ENCODE data around the gene MTMR2. TPM values are rescaled to one million over a fixed set of nuclear protein-coding genes. Genes with fewer than 3 reads are reported as not detected.
"Not testable (repeated sequence)": the region's sequence is repeated elsewhere in the genome, so short reads cannot be mapped to it uniquely, and the experiment has no call there.

The MTMR2 gene
- total and polyA plus RNA-seq, 2 experiments from 2014 or later: 26.6 to 52.6 TPM

- not testable (repeated sequence) for H3K4me1 ChIP-seq (ENCODE audit: insufficient read depth); H3K9me2 ChIP-seq (ENCODE audit: insufficient read depth); H3K4me3 Mint-ChIP-seq; H3K79me2 ChIP-seq (replicated peaks; ENCODE audit: insufficient read depth); H3K36me3 Mint-ChIP-seq (ENCODE audit: low read depth); ATAC-seq; H2AFZ ChIP-seq; H3K27ac Mint-ChIP-seq; H3K4me1 Mint-ChIP-seq; H3K36me3 ChIP-seq (ENCODE audit: insufficient read depth); DNase-seq (ENCODE audit: low spot score); H3F3A ChIP-seq (replicated peaks; ENCODE audit: low read depth); H3K4me2 ChIP-seq; H3K27ac ChIP-seq (ENCODE audit: low read depth); H3K4me3 ChIP-seq; H3K27me3 ChIP-seq (ENCODE audit: insufficient read depth); H3K27me3 Mint-ChIP-seq (ENCODE audit: insufficient read depth, low read depth, poor library complexity); H4K20me1 ChIP-seq (replicated peaks; ENCODE audit: insufficient read depth)
- peaks cover 11% of the 10 kb centered on the region for H3K9me3 Mint-ChIP-seq
These were observed 53.0 kb downstream of the MTMR2 start for GRCh38 chr11:95870877-95871276.

- Histone ChIP-seq H3F3A (replicated peaks; ENCODE audit: low read depth) (no peaks in the 10 kb centered on the region), H3K4me3 (no peak overlapping the region), H2AFZ (no peak overlapping the region), H4K20me1 (replicated peaks; ENCODE audit: insufficient read depth) (no peaks in the 10 kb centered on the region; the same call in 1 of the 2 replicates), H3K27me3 (ENCODE audit: insufficient read depth) (no peaks in the 10 kb centered on the region), H3K27ac (ENCODE audit: low read depth) (no peak overlapping the region), H3K4me2 (no peak overlapping the region), H3K36me3 (ENCODE audit: insufficient read depth) (no peaks in the 10 kb centered on the region), H3K4me1 (ENCODE audit: insufficient read depth) (no peaks in the 10 kb centered on the region), H3K9me2 (ENCODE audit: insufficient read depth) (no peaks in the 10 kb centered on the region), H3K79me2 (replicated peaks; ENCODE audit: insufficient read depth) (no peaks in the 10 kb centered on the region)
- Mint-ChIP-seq H3K27ac (no peak overlapping the region), H3K9me3 (no peaks in the 10 kb centered on the region), H3K36me3 (ENCODE audit: low read depth) (peaks cover 3% of the 10 kb centered on the region; the same call in 2 of the 3 replicates), H3K4me1 (peaks cover 5% of the 10 kb centered on the region; the same call in 2 of the 3 replicates), H3K4me3 (no peak overlapping the region), H3K27me3 (ENCODE audit: insufficient read depth, low read depth, poor library complexity) (no peaks in the 10 kb centered on the region)
- ATAC-seq (no peak), DNase-seq (ENCODE audit: low spot score) (no peak)
- TF ChIP-seq ZNF331 (CRISPR knock-in tag; IDR thresholded peaks at IDR 0.05; ENCODE audit: low read depth) (no peak), REST (IDR thresholded peaks at IDR 0.05; ENCODE audit: unreplicated experiment) (no peak), CREB1 (CRISPR knock-in tag; IDR thresholded peaks at IDR 0.05; ENCODE audit: low read depth) (no peak), ETS1 (IDR thresholded peaks at IDR 0.05) (no peak), STAT1 (IDR thresholded peaks at IDR 0.05; ENCODE audit: unreplicated experiment) (no peak)
These were observed 56.8 kb downstream of the MTMR2 start for GRCh38 chr11:95867105-95867504.

All from GM23338 (cell line).